Measurements from ENCODE around the gene PGC. TPM values are rescaled to one million over a fixed set of nuclear protein-coding genes. Genes with fewer than 3 reads are reported as not detected.

PGC gene
- not detected for polyA plus RNA-seq

- Mint-ChIP-seq H3K36me3 (peaks cover 0 to 7% (median 0%) of the 10 kb centered on the region in 3 donors), H3K4me3 (no peak within 1 kb of the TSS), H3K9me3 (no peaks in the 10 kb centered on the region), H3K27me3 (ENCODE audit: low read depth in 3 of 3) (peaks cover 2 to 5% (median 3%) of the 10 kb centered on the region in 3 donors), H3K4me1 (no peaks in the 10 kb centered on the region), H3K27ac (no peak within 1 kb of the TSS)
- DNase-seq, result no peak
Measured at GRCh38 chr6:41747256-41748101, at the start of gene PGC. PGC (minus strand) TSS chr6:41747397; CDS start chr6:41747334, 63 bp downstream.

DNA sequence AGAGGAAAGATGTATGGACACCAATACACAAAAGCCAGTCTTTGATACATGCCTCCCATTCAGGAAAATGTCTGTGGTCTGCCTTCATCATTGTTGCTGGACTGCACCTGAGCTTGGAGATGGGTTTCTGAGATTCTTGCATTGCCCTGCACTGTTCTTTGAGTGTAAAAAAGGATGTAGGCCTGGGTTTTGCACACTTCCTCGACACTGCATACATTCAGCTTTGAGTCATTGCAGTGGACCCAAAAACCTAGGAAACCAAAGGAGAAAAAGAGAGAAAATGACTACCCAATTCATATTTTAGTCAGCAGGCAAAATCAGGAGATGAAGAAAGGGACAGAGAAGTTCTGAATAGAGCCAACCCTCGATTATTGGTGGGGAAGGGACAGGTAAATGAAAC is 49.3 kb upstream of the PGC start:
- H3K27ac Mint-ChIP-seq, result no peak overlapping the region
- no peaks in the 10 kb centered on the region for H3K4me1 Mint-ChIP-seq
- peaks cover 0 to 6% (median 0%) of the 10 kb centered on the region in 3 donors for H3K36me3 Mint-ChIP-seq
- H3K27me3 Mint-ChIP-seq (ENCODE audit: low read depth in 3 of 3), result peaks cover 0 to 1% (median 0%) of the 10 kb centered on the region in 3 donors
- H3K9me3 Mint-ChIP-seq, result no peaks in the 10 kb centered on the region
- no peak overlapping the region for H3K4me3 Mint-ChIP-seq
- no peak for DNase-seq

- DNase-seq, result no peak
- H3K9me3 Mint-ChIP-seq, result no peaks in the 10 kb centered on the region
- peaks cover 14 to 16% of the 10 kb centered on the region in 2 donors for H3K4me1 Mint-ChIP-seq
- H3K36me3 Mint-ChIP-seq, result peaks cover 0 to 8% (median 6%) of the 10 kb centered on the region in 3 donors
- peaks cover 2 to 9% (median 6%) of the 10 kb centered on the region in 3 donors for H3K27me3 Mint-ChIP-seq (ENCODE audit: low read depth in 3 of 3)
- H3K27ac Mint-ChIP-seq, result peak overlapping the region in 1 of 6 donors; percentile 29
- H3K4me3 Mint-ChIP-seq, result no peak overlapping the region
Measured at GRCh38 chr6:41791984-41792383, 44.8 kb upstream of the PGC start.

DNA sequence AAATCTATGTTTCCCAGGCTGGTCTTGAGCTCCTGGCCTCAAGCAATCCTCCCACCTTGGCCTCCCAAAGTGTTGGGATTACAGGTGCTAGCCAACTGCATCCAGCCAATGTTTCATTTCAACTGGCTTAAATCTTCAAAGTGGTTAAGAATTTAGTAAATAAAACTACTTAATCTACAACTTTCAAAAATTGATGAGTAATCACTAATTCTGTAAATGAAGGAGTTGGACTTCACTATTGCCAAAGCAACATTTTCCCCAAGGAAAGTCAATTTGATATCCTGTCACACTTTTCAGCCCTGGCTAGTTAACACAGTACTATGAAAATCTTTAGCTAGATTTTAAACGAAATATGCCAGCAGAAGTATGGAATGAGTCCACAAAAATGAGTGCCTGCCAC is 44.1 kb upstream of the PGC start:
- peaks cover 2 to 12% (median 6%) of the 10 kb centered on the region in 3 donors for H3K27me3 Mint-ChIP-seq (ENCODE audit: low read depth in 3 of 3)
- H3K9me3 Mint-ChIP-seq, result no peaks in the 10 kb centered on the region
- DNase-seq, result no peak
- H3K36me3 Mint-ChIP-seq, result peaks cover 0 to 8% (median 6%) of the 10 kb centered on the region in 3 donors
- H3K4me3 Mint-ChIP-seq, result no peak overlapping the region
- H3K4me1 Mint-ChIP-seq, result peaks cover 14 to 16% of the 10 kb centered on the region in 2 donors
- peak overlapping the region in 2 of 6 donors; percentile 22 to 29 for H3K27ac Mint-ChIP-seq

- H3K9me3 Mint-ChIP-seq, result no peaks in the 10 kb centered on the region
- no peak for DNase-seq
- H3K36me3 Mint-ChIP-seq, result peaks cover 0 to 8% (median 6%) of the 10 kb centered on the region in 3 donors
- peak overlapping the region in 2 of 5 donors; percentile 3 to 38 for H3K4me3 Mint-ChIP-seq
- H3K27ac Mint-ChIP-seq, result peak overlapping the region in 2 of 6 donors; percentile 34 to 46
- H3K4me1 Mint-ChIP-seq, result peaks cover 14 to 17% of the 10 kb centered on the region in 2 donors
- H3K27me3 Mint-ChIP-seq (ENCODE audit: low read depth in 3 of 3), result peaks cover 2 to 14% (median 9%) of the 10 kb centered on the region in 3 donors
Measured at GRCh38 chr6:41790045-41790444, 42.8 kb upstream of the PGC start.

GRCh38 chr6:41789390-41789724 is 42.2 kb upstream of the PGC start:
- Mint-ChIP-seq H3K27me3 (ENCODE audit: low read depth in 3 of 3) (peaks cover 2 to 14% (median 9%) of the 10 kb centered on the region in 3 donors), H3K4me1 (peaks cover 14 to 18% of the 10 kb centered on the region in 2 donors), H3K9me3 (no peaks in the 10 kb centered on the region), H3K27ac (peak overlapping the region; percentile 30 to 76 (median 48)), H3K36me3 (peaks cover 0 to 8% (median 6%) of the 10 kb centered on the region in 3 donors), H3K4me3 (peak overlapping the region; percentile 74 to 96 (median 83))
- DNase-seq, result no peak

DNA sequence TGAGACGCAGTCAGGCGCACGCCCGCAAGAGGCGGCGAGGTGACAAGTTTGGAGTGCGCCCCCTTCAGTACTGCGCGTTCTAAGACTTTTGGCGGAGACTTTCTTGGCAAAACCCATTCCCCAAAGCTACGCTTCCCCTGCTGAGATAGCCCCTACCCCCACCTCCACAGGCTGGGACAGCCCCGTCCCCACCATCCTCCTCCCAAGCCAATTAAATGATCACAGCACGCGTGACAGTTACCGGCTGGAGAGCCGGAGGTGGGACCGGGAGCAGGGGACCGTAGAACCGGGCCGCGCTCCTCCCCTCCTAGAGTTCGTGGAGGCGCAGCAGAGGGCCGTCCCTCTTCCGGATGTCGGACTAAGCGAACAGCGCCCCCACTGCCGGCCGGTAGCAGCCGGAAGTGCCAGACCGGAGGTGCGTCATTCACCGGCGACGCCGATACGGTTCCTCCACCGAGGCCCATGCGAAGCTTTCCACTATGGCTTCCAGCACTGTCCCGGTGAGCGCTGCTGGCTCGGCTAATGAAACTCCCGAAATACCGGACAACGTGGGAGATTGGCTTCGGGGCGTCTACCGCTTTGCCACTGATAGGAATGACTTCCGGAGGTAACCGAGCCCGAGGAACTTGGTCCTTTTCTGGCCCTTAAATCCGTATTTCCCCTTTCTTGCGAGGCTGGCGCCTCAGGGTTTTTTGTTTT is 40.2 kb upstream of the PGC start, which contains the start of gene TOMM6:
Gene TOMM6, plus strand, starts transcription at position 476 of the 699 bp plus-strand sequence. Its CDS starts 4 bp downstream, at position 480.
- Mint-ChIP-seq H3K27ac (peak within 1 kb of the TSS; percentile 92 to 98 (median 96)), H3K4me3 (peak within 1 kb of the TSS; percentile 93 to 97 (median 96)), H3K4me1 (peaks cover 14 to 18% of the 10 kb centered on the region in 2 donors), H3K27me3 (ENCODE audit: low read depth in 3 of 3) (peaks cover 2 to 14% (median 9%) of the 10 kb centered on the region in 3 donors), H3K36me3 (peaks cover 0 to 8% (median 6%) of the 10 kb centered on the region in 3 donors), H3K9me3 (no peaks in the 10 kb centered on the region)
- DNase-seq, result peak; percentile 92 to 94 (median 93)

DNA sequence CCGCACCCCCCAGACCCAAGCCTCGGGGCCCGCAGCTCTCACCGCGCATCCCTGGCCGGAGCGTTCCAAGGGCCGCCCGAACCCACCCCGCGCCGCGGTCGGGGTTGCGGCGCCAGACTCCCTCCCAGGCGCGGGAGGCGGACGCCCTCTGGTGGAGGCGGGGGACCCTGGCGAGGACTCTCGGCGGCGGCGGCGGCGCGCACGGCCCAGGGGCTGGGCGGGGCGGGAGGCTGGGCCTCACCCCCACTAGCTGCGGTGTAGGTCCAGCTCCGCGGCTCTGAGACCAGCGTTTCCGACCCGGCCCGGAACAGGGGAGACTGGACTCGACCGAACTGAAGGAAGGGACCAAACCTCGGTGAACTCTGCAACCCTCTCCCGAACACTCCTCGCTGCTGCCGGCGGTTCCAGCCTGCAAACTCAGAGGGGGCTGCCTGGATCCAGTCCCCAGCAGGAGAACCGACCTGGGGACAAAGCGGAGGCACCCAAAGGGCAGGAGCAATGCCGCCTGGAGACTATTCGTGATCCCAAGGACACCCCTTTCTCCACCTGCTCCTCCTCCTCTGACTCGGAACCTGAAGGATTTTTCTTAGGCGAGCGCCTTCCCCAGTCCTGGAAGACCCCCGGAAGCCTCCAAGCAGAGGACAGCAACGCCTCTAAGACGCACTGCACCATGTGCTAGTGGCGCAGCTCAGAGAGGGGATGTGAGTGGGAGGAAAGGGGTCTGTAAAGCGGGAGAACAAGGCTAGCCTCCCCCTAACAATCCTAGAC is 39.4 kb upstream of the PGC start:
- peak; percentile 87 to 88 (median 87) for DNase-seq
- Mint-ChIP-seq H3K9me3 (no peaks in the 10 kb centered on the region), H3K27ac (peak overlapping the region; percentile 92 to 98 (median 96)), H3K4me3 (peak overlapping the region; percentile 93 to 97 (median 96)), H3K27me3 (ENCODE audit: low read depth in 3 of 3) (peaks cover 2 to 16% (median 9%) of the 10 kb centered on the region in 3 donors), H3K4me1 (peaks cover 14 to 18% of the 10 kb centered on the region in 2 donors), H3K36me3 (peaks cover 0 to 7% (median 6%) of the 10 kb centered on the region in 3 donors)

GRCh38 chr6:41785689-41786450 is 38.7 kb upstream of the PGC start:
- no peak for DNase-seq
- Mint-ChIP-seq H3K36me3 (peaks cover 0 to 6% (median 4%) of the 10 kb centered on the region in 3 donors), H3K27me3 (ENCODE audit: low read depth in 3 of 3) (peaks cover 5 to 16% (median 9%) of the 10 kb centered on the region in 3 donors), H3K4me3 (peak overlapping the region; percentile 60 to 96 (median 83)), H3K27ac (peak overlapping the region in 4 of 6 donors; percentile 35 to 88 (median 80)), H3K4me1 (peaks cover 20 to 21% of the 10 kb centered on the region in 2 donors), H3K9me3 (no peaks in the 10 kb centered on the region)

DNA sequence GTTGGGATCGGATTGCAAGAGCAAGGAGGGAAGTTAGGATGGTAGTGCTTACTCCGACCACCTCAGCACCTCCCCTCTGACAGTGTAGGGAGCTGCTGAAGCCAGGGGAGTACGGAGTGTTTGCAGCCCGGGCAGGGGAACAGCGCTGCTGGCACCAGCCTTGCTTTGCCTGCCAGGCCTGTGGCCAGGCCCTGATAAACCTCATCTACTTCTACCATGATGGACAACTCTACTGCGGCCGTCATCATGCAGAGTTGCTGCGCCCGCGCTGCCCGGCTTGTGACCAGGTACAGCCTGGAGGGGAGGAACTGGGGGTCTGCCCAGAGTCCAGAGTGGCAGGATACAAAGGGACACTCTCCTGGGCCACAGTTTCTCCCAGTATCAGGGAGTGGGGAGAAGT is 38.1 kb upstream of the PGC start:
- H3K36me3 Mint-ChIP-seq, result peaks cover 0 to 6% (median 4%) of the 10 kb centered on the region in 3 donors
- peaks cover 5 to 16% (median 9%) of the 10 kb centered on the region in 3 donors for H3K27me3 Mint-ChIP-seq (ENCODE audit: low read depth in 3 of 3)
- H3K27ac Mint-ChIP-seq, result peak overlapping the region in 1 of 6 donors; percentile 41
- DNase-seq, result no peak
- H3K9me3 Mint-ChIP-seq, result no peaks in the 10 kb centered on the region
- peaks cover 21% of the 10 kb centered on the region in 2 donors for H3K4me1 Mint-ChIP-seq
- H3K4me3 Mint-ChIP-seq, result peak overlapping the region in 4 of 5 donors; percentile 40 to 93 (median 71)

DNA sequence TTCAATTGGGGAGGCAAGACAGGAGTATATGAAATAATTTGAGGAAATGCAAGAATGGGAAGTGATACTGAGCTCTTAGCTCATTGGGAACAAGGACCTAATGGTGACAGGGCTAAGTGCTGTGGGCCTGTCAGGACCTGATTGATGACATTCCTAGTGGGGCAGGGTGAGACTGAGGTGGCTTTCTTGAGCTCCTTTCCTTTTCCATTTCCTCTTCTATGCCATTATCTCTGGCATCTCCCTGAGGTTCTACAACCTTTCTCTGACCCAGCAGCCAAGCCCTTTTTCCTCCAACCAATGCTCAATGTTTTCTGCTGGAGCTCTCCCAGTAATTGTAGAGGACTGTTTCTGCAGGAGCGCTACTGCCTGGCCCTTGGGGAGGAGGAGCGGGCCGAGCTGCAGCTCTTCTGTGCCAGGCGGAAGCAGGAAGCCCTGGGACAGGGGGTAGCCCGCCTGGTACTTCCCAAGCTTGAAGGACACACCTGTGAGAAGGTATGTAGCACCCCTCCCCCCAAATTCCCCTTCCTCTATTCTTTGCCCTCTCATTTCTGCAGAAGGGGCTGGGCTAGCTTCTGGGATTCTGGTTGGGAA is 37.5 kb upstream of the PGC start:
- H3K27ac Mint-ChIP-seq, result peak overlapping the region in 1 of 6 donors; percentile 41
- H3K4me3 Mint-ChIP-seq, result peak overlapping the region; percentile 37 to 93 (median 40)
- H3K4me1 Mint-ChIP-seq, result peaks cover 19% of the 10 kb centered on the region in 2 donors
- peaks cover 5 to 16% (median 9%) of the 10 kb centered on the region in 3 donors for H3K27me3 Mint-ChIP-seq (ENCODE audit: low read depth in 3 of 3)
- H3K36me3 Mint-ChIP-seq, result peaks cover 0 to 4% (median 2%) of the 10 kb centered on the region in 3 donors
- no peak for DNase-seq
- H3K9me3 Mint-ChIP-seq, result no peaks in the 10 kb centered on the region

- no peak overlapping the region for H3K27ac Mint-ChIP-seq
- no peak for DNase-seq
- H3K27me3 Mint-ChIP-seq (ENCODE audit: low read depth in 3 of 3), result peaks cover 5 to 16% (median 9%) of the 10 kb centered on the region in 3 donors
- H3K36me3 Mint-ChIP-seq, result no peaks in the 10 kb centered on the region
- peaks cover 15 to 22% of the 10 kb centered on the region in 2 donors for H3K4me1 Mint-ChIP-seq
- no peak overlapping the region for H3K4me3 Mint-ChIP-seq
- no peaks in the 10 kb centered on the region for H3K9me3 Mint-ChIP-seq
Measured at GRCh38 chr6:41783106-41783780, 36.0 kb upstream of the PGC start.

Data from immature natural killer cell (primary cell).